ENCODE data around the gene TMEM266. TPM values are rescaled to one million over a fixed set of nuclear protein-coding genes. Genes with fewer than 3 reads are reported as not detected.

Gene TMEM266
- total RNA-seq, 2 donors from 2014 or later = 0.20 TPM; not detected in 1

GRCh38 chr15:76221085-76221767, 161.4 kb downstream of the TMEM266 start:
- H3K27me3 ChIP-seq = no peaks in the 10 kb centered on the region
- no peak overlapping the region for H3K27ac ChIP-seq
- no peaks in the 10 kb centered on the region for H3K9me3 ChIP-seq
- peaks cover 26% of the 10 kb centered on the region for H3K36me3 ChIP-seq
- H3K4me1 ChIP-seq = peaks cover 0 to 8% of the 10 kb centered on the region in 2 donors
- no peak for DNase-seq (ENCODE audit: low spot score)
- TF ChIP-seq CTCF (IDR thresholded peaks at IDR 0.05) = no peak
- H3K4me3 ChIP-seq = no peak overlapping the region

GRCh38 chr15:76222159-76222558, 162.4 kb downstream of the TMEM266 start:
- TF ChIP-seq CTCF (IDR thresholded peaks at IDR 0.05) = no peak
- no peak overlapping the region for H3K4me3 ChIP-seq

GRCh38 chr15:76223521-76223920, 163.7 kb downstream of the TMEM266 start:
- no peaks in the 10 kb centered on the region for H3K4me1 ChIP-seq
- peaks cover 26% of the 10 kb centered on the region for H3K36me3 ChIP-seq
- DNase-seq (ENCODE audit: low spot score) = no peak
- H3K27me3 ChIP-seq = no peaks in the 10 kb centered on the region
- H3K9me3 ChIP-seq = no peaks in the 10 kb centered on the region
- no peak overlapping the region for H3K27ac ChIP-seq
- TF ChIP-seq CTCF (IDR thresholded peaks at IDR 0.05) = no peak
- H3K4me3 ChIP-seq = no peak overlapping the region

More at GRCh38 chr15:76222159-76222558, 162.4 kb downstream of the TMEM266 start:
- no peaks in the 10 kb centered on the region for H3K9me3 ChIP-seq
- H3K4me1 ChIP-seq = peaks cover 0 to 6% of the 10 kb centered on the region in 2 donors
- peaks cover 26% of the 10 kb centered on the region for H3K36me3 ChIP-seq
- H3K27me3 ChIP-seq = no peaks in the 10 kb centered on the region
- H3K27ac ChIP-seq = no peak overlapping the region
- DNase-seq (ENCODE audit: low spot score) = no peak

GRCh38 chr15:76229266-76229665, 169.5 kb downstream of the TMEM266 start:
- H3K4me3 ChIP-seq = no peak overlapping the region
- no peaks in the 10 kb centered on the region for H3K4me1 ChIP-seq
- DNase-seq (ENCODE audit: low spot score) = no peak
- TF ChIP-seq CTCF (IDR thresholded peaks at IDR 0.05) = no peak
- H3K27me3 ChIP-seq = no peaks in the 10 kb centered on the region
- H3K36me3 ChIP-seq = peaks cover 26% of the 10 kb centered on the region
- peak overlapping the region in 1 of 2 donors; percentile 59 for H3K27ac ChIP-seq
- H3K9me3 ChIP-seq = no peaks in the 10 kb centered on the region

GRCh38 chr15:76233921-76234320, 174.1 kb downstream of the TMEM266 start:
- no peak overlapping the region for H3K4me3 ChIP-seq
- DNase-seq (ENCODE audit: low spot score) = no peak
- no peaks in the 10 kb centered on the region for H3K9me3 ChIP-seq
- H3K27ac ChIP-seq = no peak overlapping the region
- H3K4me1 ChIP-seq = no peaks in the 10 kb centered on the region
- TF ChIP-seq CTCF (IDR thresholded peaks at IDR 0.05) = no peak
- H3K36me3 ChIP-seq = peaks cover 6% of the 10 kb centered on the region
- no peaks in the 10 kb centered on the region for H3K27me3 ChIP-seq

All from right atrium auricular region (tissue), 2 donors.